WTC11 (cell line): ENCODE data around the gene CFDP1.

ENCODE experiments used
- ELF4 ChIP-seq: sonication (generic); formaldehyde crosslinking; IDR thresholded peaks from 2 replicates; pipeline ENCODE4 v1.8.1; 2022; ENCODE audit warnings: low read depth, mild to moderate bottlenecking, moderate library complexity, missing genetic modification reagents
- GRHL2 ChIP-seq: fragments of 250-450 bp; sonication (Bioruptor Pico); IDR thresholded peaks from 2 replicates; pipeline ENCODE4 v1.8.0; 2022; ENCODE audit warnings: mild to moderate bottlenecking, moderate library complexity; ENCODE audit not compliant: insufficient replicate concordance, severe bottlenecking
- IRF2 ChIP-seq: sonication (generic); formaldehyde crosslinking; IDR thresholded peaks from 2 replicates; pipeline ENCODE4 v1.8.0; 2022; ENCODE audit warnings: low read depth, missing genetic modification reagents, borderline replicate concordance
- MYBL2 ChIP-seq: sonication (generic); formaldehyde crosslinking; IDR thresholded peaks from 2 replicates; pipeline ENCODE4 v1.8.1; 2023; ENCODE audit warnings: mild to moderate bottlenecking, moderate library complexity, missing genetic modification reagents
- USF1 ChIP-seq: sonication (generic); formaldehyde crosslinking; IDR thresholded peaks from 2 replicates; pipeline ENCODE4 v1.8.0; 2022; ENCODE audit warnings: mild to moderate bottlenecking, missing genetic modification reagents
- ZBTB43 ChIP-seq: sonication (generic); formaldehyde crosslinking; IDR thresholded peaks from 2 replicates; pipeline ENCODE4 v1.8.1; 2023; ENCODE audit warnings: mild to moderate bottlenecking, missing genetic modification reagents
- TF ChIP-seq, protein P1 (sequence below): fragments of 200-600 bp; IDR thresholded peaks from 2 replicates; pipeline ENCODE4 v1.8.0; 2022; ENCODE audit warnings: antibody characterized with exemption

DNA sequence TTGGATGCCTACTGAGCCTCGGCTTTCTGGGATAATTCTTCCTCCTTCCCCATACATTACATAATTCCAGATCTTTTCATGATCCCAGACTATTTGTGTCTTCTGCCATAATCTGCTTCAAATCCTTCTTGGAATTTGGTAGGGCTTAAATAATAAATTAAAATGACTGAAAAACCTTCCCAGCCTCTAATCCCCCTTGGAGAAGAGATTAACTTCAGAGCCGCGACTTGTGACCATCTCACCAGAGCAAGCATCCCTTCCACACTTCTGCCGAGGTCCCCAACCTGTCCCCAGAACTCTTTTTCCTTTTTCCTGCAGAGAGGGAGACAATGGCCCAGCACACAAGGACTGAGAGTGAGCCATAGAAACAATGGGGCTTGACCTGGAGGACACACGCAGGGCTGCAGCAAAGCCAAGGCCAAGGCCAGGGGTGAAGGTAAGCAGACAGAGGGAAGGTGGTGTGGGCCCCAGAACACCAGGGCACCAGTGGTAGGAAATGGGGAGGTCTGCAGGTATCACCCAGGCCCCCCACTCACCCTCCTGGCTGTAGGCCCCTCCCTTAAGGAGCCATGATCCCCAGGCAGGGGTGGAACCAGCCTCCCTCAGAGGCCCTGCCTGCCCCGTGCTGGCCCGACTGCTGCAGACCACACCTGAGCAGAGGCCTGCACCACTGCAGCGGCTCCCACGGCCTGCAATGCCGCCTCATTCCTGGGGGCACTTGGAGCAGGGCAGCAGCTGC, 172.3 kb downstream of the CFDP1 start:
- TF ChIP-seq, protein P1, sequence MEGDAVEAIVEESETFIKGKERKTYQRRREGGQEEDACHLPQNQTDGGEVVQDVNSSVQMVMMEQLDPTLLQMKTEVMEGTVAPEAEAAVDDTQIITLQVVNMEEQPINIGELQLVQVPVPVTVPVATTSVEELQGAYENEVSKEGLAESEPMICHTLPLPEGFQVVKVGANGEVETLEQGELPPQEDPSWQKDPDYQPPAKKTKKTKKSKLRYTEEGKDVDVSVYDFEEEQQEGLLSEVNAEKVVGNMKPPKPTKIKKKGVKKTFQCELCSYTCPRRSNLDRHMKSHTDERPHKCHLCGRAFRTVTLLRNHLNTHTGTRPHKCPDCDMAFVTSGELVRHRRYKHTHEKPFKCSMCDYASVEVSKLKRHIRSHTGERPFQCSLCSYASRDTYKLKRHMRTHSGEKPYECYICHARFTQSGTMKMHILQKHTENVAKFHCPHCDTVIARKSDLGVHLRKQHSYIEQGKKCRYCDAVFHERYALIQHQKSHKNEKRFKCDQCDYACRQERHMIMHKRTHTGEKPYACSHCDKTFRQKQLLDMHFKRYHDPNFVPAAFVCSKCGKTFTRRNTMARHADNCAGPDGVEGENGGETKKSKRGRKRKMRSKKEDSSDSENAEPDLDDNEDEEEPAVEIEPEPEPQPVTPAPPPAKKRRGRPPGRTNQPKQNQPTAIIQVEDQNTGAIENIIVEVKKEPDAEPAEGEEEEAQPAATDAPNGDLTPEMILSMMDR: no peak
- TF ChIP-seq IRF2 (CRISPR knock-in tag) (no peak), ZBTB43 (CRISPR knock-in tag) (no peak), USF1 (CRISPR knock-in tag) (no peak), MYBL2 (CRISPR knock-in tag) (no peak), ELF4 (CRISPR knock-in tag) (no peak), GRHL2 (CRISPR knock-in tag) (no peak)
